IMR-90 (cell line): ENCODE results near the gene CACNA1G. TPM values are rescaled to one million over a fixed set of nuclear protein-coding genes. Genes with fewer than 3 reads are reported as not detected.

Experiments
- ATAC-seq: fragments of 200-7000 bp; cut with Tn5 transposase; 2 replicates; pipeline ENCODE4 v1.9.1; 2020; ENCODE audit warnings: low read depth, mild to moderate bottlenecking, moderate library complexity
- BruUV-seq: library from RNA; stranded (reverse); fragments of 400-500 nt; replicated peaks from 2 replicates; lab custom pipeline; 2021; lab: Mats Ljungman, UMichigan
- CTCF ChIA-PET: fragments of 300-600 bp; formaldehyde crosslinking; extraction: SDS; loops from one replicate; lab custom pipeline; 2021; ENCODE audit warnings: antibody characterized with exemption; lab: Yijun Ruan, JAX
- POLR2A ChIA-PET: fragments of 300-600 bp; sonication (Branson Sonifier 250); formaldehyde crosslinking; loops from one replicate; lab custom pipeline; 2022; ENCODE audit warnings: antibody characterized with exemption; ENCODE audit not compliant: unreplicated experiment; lab: Charles Lee
- DNase-seq: peaks from one replicate; pipeline ENCODE4 v3.0.0; 2013
- H2AFZ ChIP-seq: replicated peaks from 2 replicates; pipeline ENCODE3; 2013; ENCODE audit warnings: low read length, mild to moderate bottlenecking; ENCODE audit not compliant: poor library complexity
- H2AK5ac ChIP-seq: 2 replicates; pipeline ENCODE4 v1.6.1; 2013; ENCODE audit warnings: low read depth, low read length, inconsistent platforms
- H2AK9ac ChIP-seq: replicated peaks from 2 replicates; pipeline ENCODE3; 2013; ENCODE audit warnings: mild to moderate bottlenecking, low read depth, low read length, moderate library complexity; ENCODE audit not compliant: poor library complexity
- H2BK120ac ChIP-seq: 2 replicates; pipeline ENCODE4 v1.6.1; 2013; ENCODE audit warnings: low read depth, low read length, inconsistent platforms
- H2BK15ac ChIP-seq: 3 replicates; pipeline ENCODE4 v1.6.1; 2013; ENCODE audit warnings: low read depth, low read length, inconsistent platforms
- H2BK20ac ChIP-seq: 2 replicates; pipeline ENCODE4 v1.6.1; 2013; ENCODE audit warnings: low read depth, mild to moderate bottlenecking, inconsistent platforms, low read length, moderate library complexity
- H2BK5ac ChIP-seq: 2 replicates; pipeline ENCODE4 v1.6.1; 2013; ENCODE audit warnings: mild to moderate bottlenecking, low read depth, low read length, inconsistent platforms; ENCODE audit not compliant: poor library complexity, severe bottlenecking
- H3K14ac ChIP-seq: replicated peaks from 2 replicates; pipeline ENCODE4 v1.6.1; 2013; ENCODE audit warnings: low read depth, low read length, inconsistent platforms
- H3K18ac ChIP-seq: 2 replicates; pipeline ENCODE4 v1.6.1; 2013; ENCODE audit warnings: low read depth, low read length, control low read depth
- H3K23ac ChIP-seq: 2 replicates; pipeline ENCODE4 v1.6.1; 2013; ENCODE audit warnings: low read depth, low read length, inconsistent platforms
- H3K27ac ChIP-seq: 2 replicates; pipeline ENCODE4 v1.5.1; 2013; ENCODE audit warnings: mild to moderate bottlenecking, control low read depth, low read length; ENCODE audit not compliant: insufficient read depth
- H3K27me3 ChIP-seq: 2 replicates; pipeline ENCODE4 v1.6.1; 2013; ENCODE audit warnings: low read length; ENCODE audit not compliant: control insufficient read depth, insufficient read depth
- H3K36me3 ChIP-seq: 2 replicates; pipeline ENCODE4 v1.6.1; 2013; ENCODE audit warnings: low read length, mixed read lengths; ENCODE audit not compliant: control insufficient read depth, insufficient read depth
- H3K4ac ChIP-seq: 2 replicates; pipeline ENCODE4 v1.6.1; 2013; ENCODE audit warnings: low read depth, low read length, inconsistent platforms
- H3K4me1 ChIP-seq: 2 replicates; pipeline ENCODE4 v1.6.1; 2013; ENCODE audit warnings: low read length, mixed read lengths; ENCODE audit not compliant: control insufficient read depth, insufficient read depth
- H3K4me2 ChIP-seq: 2 replicates; pipeline ENCODE4 v1.6.1; 2013; ENCODE audit warnings: low read depth, mild to moderate bottlenecking, control low read depth, low read length, moderate library complexity
- H3K4me3 ChIP-seq: 2 replicates; pipeline ENCODE4 v1.5.1; 2013; ENCODE audit warnings: low read depth, mild to moderate bottlenecking, control low read depth, low read length, moderate library complexity; ENCODE audit not compliant: insufficient read depth
- H3K56ac ChIP-seq: 2 replicates; pipeline ENCODE4 v1.6.1; 2013; ENCODE audit warnings: low read length, inconsistent platforms; ENCODE audit not compliant: insufficient read depth; ENCODE audit errors: extremely low read depth
- H3K79me1 ChIP-seq, 2 experiments: 2 replicates each; pipeline ENCODE4 v1.6.1; 2013; ENCODE audit warnings: low read length in 2 of 2, inconsistent platforms in 1 of 2, low read depth in 1 of 2
- H3K9ac ChIP-seq: 2 replicates; pipeline ENCODE4 v1.6.1; 2013; ENCODE audit warnings: low read depth, low read length, control low read depth
- H3K9me1 ChIP-seq: 2 replicates; pipeline ENCODE4 v1.6.1; 2013; ENCODE audit warnings: low read length, inconsistent platforms; ENCODE audit not compliant: insufficient read depth
- H3K9me3 ChIP-seq: 2 replicates; pipeline ENCODE4 v1.6.1; 2013; ENCODE audit warnings: low read length; ENCODE audit not compliant: control insufficient read depth, insufficient read depth
- H4K20me1 ChIP-seq: 2 replicates; pipeline ENCODE4 v1.6.1; 2013; ENCODE audit warnings: low read length, inconsistent platforms; ENCODE audit not compliant: insufficient read depth
- H4K5ac ChIP-seq: 2 replicates; pipeline ENCODE4 v1.6.1; 2013; ENCODE audit warnings: mild to moderate bottlenecking, low read depth, low read length, control low read depth
- H4K8ac ChIP-seq, 2 experiments: 2 replicates each; pipeline ENCODE4 v1.6.1; 2013; ENCODE audit warnings: low read depth in 2 of 2, low read length in 2 of 2, control low read depth in 1 of 2, inconsistent platforms in 1 of 2
- H4K91ac ChIP-seq: 2 replicates; pipeline ENCODE4 v1.6.1; 2013; ENCODE audit warnings: low read depth, low read length, inconsistent platforms; ENCODE audit not compliant: insufficient read depth
- CEBPB ChIP-seq: IDR thresholded peaks from 2 replicates; pipeline ENCODE4 v1.6.1; 2012; ENCODE audit warnings: low read depth, low read length, improper control_type of control experiment
- FOS ChIP-seq: fragments of 150-350 bp; IDR thresholded peaks from 2 replicates; pipeline ENCODE4 v1.6.1; 2016; ENCODE audit warnings: low read depth, low read length
- NFE2L2 ChIP-seq: fragments of 150-350 bp; IDR thresholded peaks from 2 replicates; pipeline ENCODE4 v1.6.1; 2016; ENCODE audit warnings: low read depth, mild to moderate bottlenecking, low read length
- RFX5 ChIP-seq: IDR thresholded peaks from 2 replicates; pipeline ENCODE4 v1.8.0; 2012; ENCODE audit warnings: low read depth, mild to moderate bottlenecking, low read length, moderate library complexity
- WGBS, 2 experiments: methylation state at CpG; one replicate each; pipeline versions ENCODE4 v1.1.5 to v1.1.7; 2013; ENCODE audit warnings: missing lambda C conversion rate in 2 of 2; ENCODE audit not compliant: insufficient read length in 1 of 2; ENCODE audit errors: extremely low coverage in 2 of 2; 5-methylcytosine and 5-hydroxymethylcytosine counted together
- dilution Hi-C: fragments of 300-500 bp; cut with HindIII; formaldehyde crosslinking; loops from one replicate; pipeline ENCODE4 v1.14.3; 2018; ENCODE audit warnings: low sequenced_read_pairs; ENCODE audit not compliant: unreplicated experiment
- in situ Hi-C: fragments of 300-500 bp; cut with MboI; formaldehyde crosslinking; loops from 3 replicates; pipeline ENCODE4 v1.14.3; 2019; ENCODE audit warnings: low sequenced_read_pairs, inconsistent platforms, mixed read lengths
- intact Hi-C: fragments of 100-400 bp; cut with micrococcal nuclease; formaldehyde crosslinking; loops from 2 replicates; pipeline ENCODE4 v1.10.0; 2022
- polyA plus RNA-seq, 3 experiments: library from polyadenylated mRNA; depleted of rRNA; stranded (reverse); fragments of >200 nt; gene quantifications; 2 replicates each; pipeline ENCODE4 v1.2.3, GENCODE V29; 2012; ENCODE audit warnings: low replicate concordance in 1 of 3
- total RNA-seq: library from RNA; depleted of rRNA; stranded (reverse); fragments of >200 nt; gene quantifications from 2 replicates; pipeline ENCODE4 v1.2.3, GENCODE V29; 2012

Gene CACNA1G
- total and polyA plus RNA-seq, 2 of the 4 experiments (the other 2 are of a cell fraction) = under 0.01 to 0.03 TPM

- H3K4me2 ChIP-seq = no peak overlapping the region
- ChIA-PET POLR2A (no interaction called here), CTCF (interaction anchor here (1.0 to 1.4 kb wide), 3 partner anchors 10 to 54 kb away, joined by 3 to 6 read pairs (median 4); no protein-coding TSS in a partner anchor)
- H3K4ac ChIP-seq = peak overlapping the region; percentile 89
- DNase-seq (no peak), ATAC-seq (no peak)
- in situ Hi-C loops (no loop called here), dilution Hi-C loops (no loop called here), intact Hi-C loops (no loop called here)
- TF ChIP-seq NFE2L2 = no peak
- TF ChIP-seq CEBPB = no peak
- no peak for TF ChIP-seq FOS
- TF ChIP-seq RFX5 = no peak
- peak overlapping the region; percentile 40 for H4K91ac ChIP-seq
- H2AK9ac ChIP-seq = peak overlapping the region; percentile 83
- H3K9me1 ChIP-seq = peaks cover 52% of the 10 kb centered on the region
- H2BK20ac ChIP-seq = peak overlapping the region; percentile 85
- H4K20me1 ChIP-seq = peaks cover 11% of the 10 kb centered on the region
- peak overlapping the region; percentile 97 for H2BK15ac ChIP-seq
- H3K23ac ChIP-seq = peak overlapping the region; percentile 72; the same call in 1 of the 2 replicates
- H3K79me1 ChIP-seq = peaks cover 20 to 58% of the 10 kb centered on the region in 2 experiments; a peak in 3 of 4 replicates
- H3K4me3 ChIP-seq = no peak overlapping the region
- H3K27ac ChIP-seq = peak overlapping the region; percentile 15
- peak overlapping the region; percentile 73 for H2BK120ac ChIP-seq
- no peak overlapping the region; the same call in 1 of the 2 replicates for H3K56ac ChIP-seq
- peak overlapping the region; percentile 97 for H2AK5ac ChIP-seq
- H3K27me3 ChIP-seq = no peaks in the 10 kb centered on the region
- no peak overlapping the region for H3K9ac ChIP-seq
- peak overlapping the region; percentile 80 for H2BK5ac ChIP-seq
- WGBS, 2 experiments = no CpG with 5 or more reads among the region's 3 CpGs
- no peaks in the 10 kb centered on the region for H3K36me3 ChIP-seq
- H4K5ac ChIP-seq = peak overlapping the region; percentile 31
- H2AFZ ChIP-seq = peak overlapping the region; percentile 71
- no TSS peak for BruUV-seq
- H4K8ac ChIP-seq = peak overlapping the region; percentile 76 to 95
- H3K9me3 ChIP-seq = no peaks in the 10 kb centered on the region
- peak overlapping the region; percentile 37 for H3K18ac ChIP-seq
- peak overlapping the region; percentile 48 for H3K14ac ChIP-seq
- peaks cover 32% of the 10 kb centered on the region for H3K4me1 ChIP-seq
These were observed 80.8 kb downstream of the CACNA1G start for GRCh38 chr17:50641357-50641756.
